BJ (cell line): ENCODE results near the gene ST7L. TPM values are rescaled to one million over a fixed set of nuclear protein-coding genes. Genes with fewer than 3 reads are reported as not detected.

ENCODE experiments used
- CTCF ChIA-PET: fragments of 350-600 bp; formaldehyde crosslinking; extraction: SDS; loops from one replicate; lab custom pipeline; 2021; ENCODE audit warnings: antibody characterized with exemption, inconsistent platforms; lab: Yijun Ruan, JAX
- POLR2A ChIA-PET: fragments of 300-600 bp; sonication (Branson Sonifier 250); formaldehyde crosslinking; extraction: SDS; loops from one replicate; lab custom pipeline; 2021; ENCODE audit warnings: antibody characterized with exemption; lab: Charles Lee
- DNase-seq: peaks from one replicate; pipeline ENCODE4 v3.0.0-alpha.2; 2011; ENCODE audit warnings: low read depth
- H3K27me3 ChIP-seq: 2 replicates; pipeline ENCODE4 v1.6.0; 2011; ENCODE audit warnings: low read length; ENCODE audit not compliant: control insufficient read depth, insufficient read depth
- H3K36me3 ChIP-seq: 2 replicates; pipeline ENCODE4 v1.5.1; 2011; ENCODE audit warnings: low read length; ENCODE audit not compliant: control insufficient read depth, insufficient read depth
- H3K4me3 ChIP-seq: 2 replicates; pipeline ENCODE4 v1.5.1; 2011; ENCODE audit warnings: low read depth, mild to moderate bottlenecking, control low read depth, low read length
- CTCF ChIP-seq: IDR thresholded peaks from 2 replicates; pipeline ENCODE4 v1.5.1; 2011; ENCODE audit warnings: low read depth, mild to moderate bottlenecking, control low read depth, inconsistent platforms, low read length, moderate library complexity; ENCODE audit not compliant: insufficient read depth
- polyA plus RNA-seq: library from polyadenylated mRNA; depleted of rRNA; stranded (reverse); fragments of >200 nt; gene quantifications from 2 replicates; pipeline ENCODE4 v1.2.3, GENCODE V29; 2011

Gene ST7L
- polyA plus RNA-seq, 1 experiment: 7.2 TPM

- POLR2A ChIA-PET: no interaction called here
- CTCF ChIA-PET: no interaction called here
Observed at GRCh38 chr1:112517231-112517630, 101.7 kb downstream of the ST7L start.

GRCh38 chr1:112516141-112516540 is 102.8 kb downstream of the ST7L start:
- no peak for TF ChIP-seq CTCF
- CTCF ChIA-PET: interaction anchor here (1.1 to 1.7 kb wide), 2 partner anchors 14 to 120 kb away, joined by 4 to 6 read pairs; partner anchors contain the start of gene CTTNBP2NL
- POLR2A ChIA-PET: interaction anchor here (0.9 kb wide), 1 partner anchor 122 kb away, joined by 3 read pairs; no protein-coding TSS in a partner anchor

More at GRCh38 chr1:112517231-112517630, 101.7 kb downstream of the ST7L start:
- no peak for TF ChIP-seq CTCF
- DNase-seq: no peak
- Histone ChIP-seq H3K27me3 (no peaks in the 10 kb centered on the region), H3K36me3 (no peaks in the 10 kb centered on the region), H3K4me3 (no peak overlapping the region)

GRCh38 chr1:112515311-112516009 is 103.5 kb downstream of the ST7L start:
- TF ChIP-seq CTCF: no peak
- H3K4me3 ChIP-seq: no peak overlapping the region
- DNase-seq: no peak
- no peaks in the 10 kb centered on the region for H3K36me3 ChIP-seq
- POLR2A ChIA-PET: interaction anchor here (0.9 kb wide), 1 partner anchor 121 kb away, joined by 3 read pairs; no protein-coding TSS in a partner anchor
- CTCF ChIA-PET: interaction anchor here (1.1 to 1.7 kb wide), 2 partner anchors 14 to 120 kb away, joined by 4 to 6 read pairs; partner anchors contain the start of gene CTTNBP2NL
- peaks cover 1% of the 10 kb centered on the region; the same call in 1 of the 2 replicates for H3K27me3 ChIP-seq

More at GRCh38 chr1:112516141-112516540, 102.8 kb downstream of the ST7L start:
- DNase-seq: no peak
- no peak overlapping the region for H3K4me3 ChIP-seq
- no peaks in the 10 kb centered on the region for H3K36me3 ChIP-seq
- no peaks in the 10 kb centered on the region for H3K27me3 ChIP-seq

- Histone ChIP-seq H3K4me3 (no peak overlapping the region), H3K36me3 (no peaks in the 10 kb centered on the region), H3K27me3 (peaks cover 1% of the 10 kb centered on the region; the same call in 1 of the 2 replicates)
- ChIA-PET CTCF (interaction anchor here (1.1 kb wide), 1 partner anchor 119 kb away, joined by 4 read pairs; the partner anchor contains the start of gene CTTNBP2NL), POLR2A (no interaction called here)
- no peak for DNase-seq
- no peak for TF ChIP-seq CTCF
Observed at GRCh38 chr1:112514901-112515300, 104.0 kb downstream of the ST7L start.
